Neural crest cell (in vitro differentiated cells): ENCODE data around the gene SEC14L5. TPM values are rescaled to one million over a fixed set of nuclear protein-coding genes. Genes with fewer than 3 reads are reported as not detected.

ENCODE experiments used
- DNase-seq: peaks from one replicate; pipeline ENCODE4 v3.0.0; 2021; ENCODE audit warnings: low read depth, mixed read lengths, low spot score
- H3K27ac Mint-ChIP-seq: one replicate; pipeline ENCODE4 v1.8.0; 2021; ENCODE audit warnings: mild to moderate bottlenecking, mixed read lengths; ENCODE audit not compliant: unreplicated experiment
- H3K27me3 Mint-ChIP-seq: 2 replicates; pipeline ENCODE4 v1.8.0; 2021; ENCODE audit warnings: low read depth, mild to moderate bottlenecking, mixed read lengths
- H3K36me3 Mint-ChIP-seq: 2 replicates; pipeline ENCODE4 v1.8.0; 2021; ENCODE audit warnings: low read depth, mild to moderate bottlenecking, mixed read lengths
- H3K4me1 Mint-ChIP-seq: 2 replicates; pipeline ENCODE4 v1.8.0; 2021; ENCODE audit warnings: mixed read lengths
- H3K4me3 Mint-ChIP-seq: one replicate; pipeline ENCODE4 v1.8.0; 2021; ENCODE audit warnings: mild to moderate bottlenecking, mixed read lengths
- H3K9me3 Mint-ChIP-seq: 2 replicates; pipeline ENCODE4 v1.8.0; 2021; ENCODE audit warnings: mixed read lengths
- total RNA-seq: library from RNA; stranded (reverse); gene quantifications from 2 replicates; pipeline ENCODE4 v1.2.1, GENCODE V29; 2021
- TF ChIP-seq, protein P1 (sequence below): fragments of 200-600 bp; sonication (generic); conservative IDR thresholded peaks from 2 replicates; pipeline ENCODE4 v1.5.0; 2021; ENCODE audit warnings: antibody characterized with exemption, mild to moderate bottlenecking

SEC14L5 gene
- total RNA-seq, 1 donor from 2014 or later: 0.68 TPM

GRCh38 chr16:5006348-5007193 lies 48.4 kb downstream of the SEC14L5 start:
- DNase-seq: no peak
- Mint-ChIP-seq H3K27ac (no peak overlapping the region), H3K4me1 (no peaks in the 10 kb centered on the region), H3K27me3 (peaks cover 15% of the 10 kb centered on the region), H3K4me3 (no peak overlapping the region), H3K36me3 (no peaks in the 10 kb centered on the region), H3K9me3 (no peaks in the 10 kb centered on the region)
- TF ChIP-seq, protein P1, sequence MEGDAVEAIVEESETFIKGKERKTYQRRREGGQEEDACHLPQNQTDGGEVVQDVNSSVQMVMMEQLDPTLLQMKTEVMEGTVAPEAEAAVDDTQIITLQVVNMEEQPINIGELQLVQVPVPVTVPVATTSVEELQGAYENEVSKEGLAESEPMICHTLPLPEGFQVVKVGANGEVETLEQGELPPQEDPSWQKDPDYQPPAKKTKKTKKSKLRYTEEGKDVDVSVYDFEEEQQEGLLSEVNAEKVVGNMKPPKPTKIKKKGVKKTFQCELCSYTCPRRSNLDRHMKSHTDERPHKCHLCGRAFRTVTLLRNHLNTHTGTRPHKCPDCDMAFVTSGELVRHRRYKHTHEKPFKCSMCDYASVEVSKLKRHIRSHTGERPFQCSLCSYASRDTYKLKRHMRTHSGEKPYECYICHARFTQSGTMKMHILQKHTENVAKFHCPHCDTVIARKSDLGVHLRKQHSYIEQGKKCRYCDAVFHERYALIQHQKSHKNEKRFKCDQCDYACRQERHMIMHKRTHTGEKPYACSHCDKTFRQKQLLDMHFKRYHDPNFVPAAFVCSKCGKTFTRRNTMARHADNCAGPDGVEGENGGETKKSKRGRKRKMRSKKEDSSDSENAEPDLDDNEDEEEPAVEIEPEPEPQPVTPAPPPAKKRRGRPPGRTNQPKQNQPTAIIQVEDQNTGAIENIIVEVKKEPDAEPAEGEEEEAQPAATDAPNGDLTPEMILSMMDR: no peak

- no peak for DNase-seq
- H3K27me3 Mint-ChIP-seq: peaks cover 19% of the 10 kb centered on the region
- TF ChIP-seq, protein P1: no peak
- H3K9me3 Mint-ChIP-seq: no peaks in the 10 kb centered on the region
- no peak overlapping the region for H3K4me3 Mint-ChIP-seq
- H3K27ac Mint-ChIP-seq: no peak overlapping the region
- H3K4me1 Mint-ChIP-seq: no peaks in the 10 kb centered on the region
- H3K36me3 Mint-ChIP-seq: no peaks in the 10 kb centered on the region
Observed at GRCh38 chr16:5007256-5007655, 49.1 kb downstream of the SEC14L5 start.

- no peaks in the 10 kb centered on the region for H3K9me3 Mint-ChIP-seq
- no peaks in the 10 kb centered on the region for H3K36me3 Mint-ChIP-seq
Observed at GRCh38 chr16:5008311-5008731, 50.2 kb downstream of the SEC14L5 start.

DNA sequence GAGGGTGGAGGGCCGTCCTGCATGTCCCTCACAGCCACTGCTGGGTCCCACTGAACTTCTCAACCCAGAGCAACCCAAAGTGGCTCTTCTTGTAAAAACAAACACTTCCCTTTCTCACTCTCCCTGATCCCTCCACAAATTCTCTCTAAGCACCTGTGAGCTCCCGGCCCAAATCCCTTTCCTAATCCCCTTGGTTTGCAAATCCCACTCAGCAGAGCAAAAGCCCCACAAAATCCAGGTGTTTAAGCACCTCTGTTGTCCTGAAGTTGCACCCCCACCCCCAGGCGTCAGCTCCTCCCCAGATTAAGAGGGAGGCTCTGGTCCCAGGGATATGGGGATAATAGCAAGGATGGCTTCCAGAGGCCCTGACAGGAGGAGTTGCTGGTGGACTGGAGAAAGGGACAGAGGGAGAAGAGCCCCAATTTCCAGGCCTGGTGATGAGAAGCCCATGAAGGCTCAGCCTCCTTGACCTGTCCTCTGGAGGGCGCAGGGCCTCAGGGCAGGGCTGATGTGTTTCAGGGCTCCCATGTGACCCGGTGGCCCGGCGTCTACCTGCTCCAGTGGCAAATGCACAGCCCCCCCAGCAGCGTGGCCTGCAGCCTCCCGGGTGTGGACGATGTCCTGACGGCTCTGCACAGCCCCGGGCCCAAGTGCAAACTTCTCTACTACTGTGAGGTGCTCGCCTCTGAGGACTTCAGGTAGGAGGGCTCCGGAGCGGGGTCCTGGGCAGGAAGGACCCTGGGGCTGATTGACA lies 52.6 kb downstream of the SEC14L5 start:
- TF ChIP-seq, protein P1: no peak
- Mint-ChIP-seq H3K4me1 (no peaks in the 10 kb centered on the region), H3K9me3 (no peaks in the 10 kb centered on the region), H3K36me3 (no peaks in the 10 kb centered on the region), H3K27me3 (peaks cover 17% of the 10 kb centered on the region), H3K27ac (no peak overlapping the region), H3K4me3 (no peak overlapping the region)
- DNase-seq: no peak

More at GRCh38 chr16:5008311-5008731, 50.2 kb downstream of the SEC14L5 start:
- peaks cover 19% of the 10 kb centered on the region for H3K27me3 Mint-ChIP-seq
- H3K27ac Mint-ChIP-seq: no peak overlapping the region
- no peak overlapping the region for H3K4me3 Mint-ChIP-seq
- TF ChIP-seq, protein P1: no peak
- DNase-seq: no peak
- H3K4me1 Mint-ChIP-seq: no peaks in the 10 kb centered on the region

GRCh38 chr16:5011637-5012036 lies 53.5 kb downstream of the SEC14L5 start:
- Mint-ChIP-seq H3K27me3 (peaks cover 17% of the 10 kb centered on the region), H3K9me3 (no peaks in the 10 kb centered on the region), H3K27ac (no peak overlapping the region), H3K4me1 (no peaks in the 10 kb centered on the region), H3K4me3 (no peak overlapping the region), H3K36me3 (no peaks in the 10 kb centered on the region)
- TF ChIP-seq, protein P1: no peak
- DNase-seq: no peak
